Globus pallidus (tissue), 1 donor: ENCODE results near the gene GOLPH3.

Experiments
- DNase-seq: peaks from one replicate; pipeline ENCODE4 v3.0.0-alpha.2; 2015; ENCODE audit warnings: low spot score

GOLPH3 gene

GRCh38 chr5:32170303-32171151 lies 3.6 kb downstream of the GOLPH3 start:
- DNase-seq, result no peak

GRCh38 chr5:32168460-32169033 lies 5.6 kb downstream of the GOLPH3 start:
- no peak for DNase-seq

- no peak for DNase-seq
Observed at GRCh38 chr5:32165597-32165996, 8.5 kb downstream of the GOLPH3 start.

GRCh38 chr5:32163785-32164184 lies 10.3 kb downstream of the GOLPH3 start:
- no peak for DNase-seq

GRCh38 chr5:32163053-32163452 lies 11.1 kb downstream of the GOLPH3 start:
- no peak for DNase-seq

- no peak for DNase-seq
Observed at GRCh38 chr5:32160228-32160627, 13.9 kb downstream of the GOLPH3 start.

- no peak for DNase-seq
Observed at GRCh38 chr5:32159328-32160072, 14.6 kb downstream of the GOLPH3 start.

- DNase-seq, result no peak
Observed at GRCh38 chr5:32158679-32158975, 15.5 kb downstream of the GOLPH3 start.

GRCh38 chr5:32157078-32157477 lies 17.0 kb downstream of the GOLPH3 start:
- DNase-seq, result no peak

- DNase-seq, result no peak
Observed at GRCh38 chr5:32156635-32157034, 17.5 kb downstream of the GOLPH3 start.

- DNase-seq, result no peak
Observed at GRCh38 chr5:32155211-32155610, 18.9 kb downstream of the GOLPH3 start.

GRCh38 chr5:32153723-32154122 lies 20.4 kb downstream of the GOLPH3 start:
- no peak for DNase-seq

- no peak for DNase-seq
Observed at GRCh38 chr5:32151198-32151597, 22.9 kb downstream of the GOLPH3 start.

GRCh38 chr5:32150366-32150765 lies 23.8 kb downstream of the GOLPH3 start:
- no peak for DNase-seq

- no peak for DNase-seq
Observed at GRCh38 chr5:32147959-32148358, 26.2 kb downstream of the GOLPH3 start.

GRCh38 chr5:32147236-32147635 lies 26.9 kb downstream of the GOLPH3 start:
- DNase-seq, result no peak

- no peak for DNase-seq
Observed at GRCh38 chr5:32145378-32145777, 28.7 kb downstream of the GOLPH3 start.

- DNase-seq, result no peak
Observed at GRCh38 chr5:32144378-32145207, 29.5 kb downstream of the GOLPH3 start.

GRCh38 chr5:32143617-32144377 lies 30.3 kb downstream of the GOLPH3 start:
- no peak for DNase-seq

- no peak for DNase-seq
Observed at GRCh38 chr5:32138839-32139493, 35.2 kb downstream of the GOLPH3 start.

- DNase-seq, result no peak
Observed at GRCh38 chr5:32136342-32136741, 37.8 kb downstream of the GOLPH3 start.
